Glomerular visceral epithelial cell (primary cell): Measurements from ENCODE around the gene ADAMTSL2.
A peak's percentile ranks its signal among the peaks of the same experiment; 100 is the strongest.

Experiments
- DNase-seq: peaks from one replicate; pipeline ENCODE4 v3.0.0-alpha.2; 2016; ENCODE audit errors: extremely low spot score

ADAMTSL2 gene

DNA sequence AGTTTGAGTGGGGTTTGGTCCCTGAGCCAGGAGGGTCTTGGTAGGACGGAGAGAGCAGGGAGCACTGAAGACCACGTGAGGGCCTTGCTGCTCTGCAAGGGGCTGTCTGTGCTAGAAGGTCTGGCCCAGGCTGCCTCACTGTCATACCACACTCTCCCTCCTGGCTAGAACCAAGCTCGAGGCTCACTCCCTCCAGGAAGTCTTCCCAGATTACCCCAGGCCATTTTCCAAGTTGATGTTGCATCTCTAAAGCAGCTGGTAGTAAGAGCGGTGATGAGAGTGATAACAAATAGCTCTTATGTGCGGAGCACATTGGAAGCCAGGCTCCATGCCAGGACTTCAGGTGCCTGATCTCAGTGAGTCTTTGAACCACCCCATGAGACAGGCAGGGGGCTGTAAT lies 16.3 kb upstream of the ADAMTSL2 start:
- no peak for DNase-seq

DNA sequence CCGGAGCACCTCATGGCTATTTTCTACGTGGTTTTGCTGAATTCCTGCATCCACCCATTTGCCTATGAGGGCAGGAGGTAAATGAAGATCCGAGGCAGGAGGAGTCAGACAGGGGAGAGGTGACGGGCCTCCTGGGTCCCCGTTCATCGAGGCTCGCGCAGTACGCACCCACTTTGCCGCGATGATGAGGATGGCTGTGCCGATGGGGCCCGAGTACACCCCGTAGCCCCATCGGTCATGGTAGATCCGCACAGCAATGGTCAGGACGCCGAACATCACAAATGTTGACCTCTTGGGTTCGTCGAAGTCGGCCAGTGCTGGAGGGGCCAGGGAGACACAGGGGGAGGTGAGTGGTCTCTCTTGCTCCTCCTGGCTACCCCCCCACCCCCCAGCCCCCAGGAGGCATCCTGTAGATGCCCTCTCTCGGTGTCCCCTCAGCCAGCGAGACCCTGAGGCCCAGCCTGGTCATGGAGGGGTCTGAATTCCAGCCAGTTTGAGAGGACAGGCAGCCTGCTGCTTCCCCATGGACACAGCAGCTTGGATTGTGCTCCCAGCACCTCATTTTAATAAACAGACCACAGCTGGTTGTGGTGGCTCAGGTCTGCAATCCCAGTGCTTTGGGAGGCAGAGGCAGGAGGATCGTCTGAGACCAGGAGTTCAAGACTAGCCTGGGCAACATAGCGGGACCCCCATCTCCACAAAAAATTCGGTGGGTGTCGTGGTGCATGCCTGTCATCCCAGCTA lies 15.6 kb upstream of the ADAMTSL2 start:
- DNase-seq = no peak

DNA sequence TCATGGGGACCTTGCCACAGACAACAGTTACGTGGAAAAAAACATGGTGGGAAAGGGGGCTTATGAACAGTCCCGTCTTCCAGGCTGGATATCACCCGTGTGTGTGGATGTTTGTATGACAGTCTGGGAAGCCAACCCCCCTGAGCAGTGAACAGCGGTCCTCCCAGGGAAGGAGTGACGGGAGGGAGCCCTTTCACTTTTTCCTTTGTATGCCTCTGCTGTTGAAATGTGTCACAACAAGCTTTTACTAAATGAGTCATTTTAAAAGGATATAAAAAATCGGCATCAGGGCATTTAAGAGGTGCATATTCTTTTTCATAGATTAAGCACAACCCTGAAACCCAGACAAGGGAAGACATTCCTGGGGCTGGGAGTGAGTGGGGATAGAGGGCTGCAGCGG lies 14.8 kb upstream of the ADAMTSL2 start:
- DNase-seq = no peak

DNA sequence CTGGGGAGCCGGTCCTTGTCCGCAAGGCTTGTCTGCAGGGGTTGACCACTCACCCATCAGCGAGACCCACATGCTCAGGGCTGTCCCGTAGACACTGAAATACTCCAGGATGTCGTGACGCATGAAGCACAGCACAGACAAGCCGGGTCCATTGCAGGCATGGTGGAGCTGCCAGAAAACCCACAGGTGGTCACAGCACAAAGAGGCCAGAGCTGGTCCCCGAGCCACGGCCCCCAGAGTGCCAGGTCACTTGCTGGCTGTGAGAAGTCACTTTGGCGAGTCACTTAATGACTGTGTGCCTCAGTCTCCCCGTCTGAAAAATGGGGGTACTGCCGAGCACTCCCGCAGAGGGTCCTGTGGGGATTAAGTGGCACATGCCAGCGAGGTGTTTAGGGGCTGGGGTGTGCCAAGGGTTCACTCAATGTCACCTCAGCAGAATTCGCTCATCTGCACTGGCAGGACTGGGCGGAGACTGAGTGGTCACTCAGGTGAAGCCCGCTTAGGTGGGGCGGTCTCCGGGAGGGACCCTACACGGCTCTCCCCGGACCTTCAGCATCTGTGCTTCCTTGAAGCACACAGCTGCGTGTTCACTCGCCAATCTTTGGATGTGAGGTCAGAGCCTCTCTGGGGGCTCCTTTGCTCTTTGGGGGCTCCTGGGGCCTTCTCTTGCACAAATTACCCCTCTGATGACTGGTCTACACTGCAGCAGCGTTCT lies 14.2 kb upstream of the ADAMTSL2 start:
- no peak for DNase-seq

DNA sequence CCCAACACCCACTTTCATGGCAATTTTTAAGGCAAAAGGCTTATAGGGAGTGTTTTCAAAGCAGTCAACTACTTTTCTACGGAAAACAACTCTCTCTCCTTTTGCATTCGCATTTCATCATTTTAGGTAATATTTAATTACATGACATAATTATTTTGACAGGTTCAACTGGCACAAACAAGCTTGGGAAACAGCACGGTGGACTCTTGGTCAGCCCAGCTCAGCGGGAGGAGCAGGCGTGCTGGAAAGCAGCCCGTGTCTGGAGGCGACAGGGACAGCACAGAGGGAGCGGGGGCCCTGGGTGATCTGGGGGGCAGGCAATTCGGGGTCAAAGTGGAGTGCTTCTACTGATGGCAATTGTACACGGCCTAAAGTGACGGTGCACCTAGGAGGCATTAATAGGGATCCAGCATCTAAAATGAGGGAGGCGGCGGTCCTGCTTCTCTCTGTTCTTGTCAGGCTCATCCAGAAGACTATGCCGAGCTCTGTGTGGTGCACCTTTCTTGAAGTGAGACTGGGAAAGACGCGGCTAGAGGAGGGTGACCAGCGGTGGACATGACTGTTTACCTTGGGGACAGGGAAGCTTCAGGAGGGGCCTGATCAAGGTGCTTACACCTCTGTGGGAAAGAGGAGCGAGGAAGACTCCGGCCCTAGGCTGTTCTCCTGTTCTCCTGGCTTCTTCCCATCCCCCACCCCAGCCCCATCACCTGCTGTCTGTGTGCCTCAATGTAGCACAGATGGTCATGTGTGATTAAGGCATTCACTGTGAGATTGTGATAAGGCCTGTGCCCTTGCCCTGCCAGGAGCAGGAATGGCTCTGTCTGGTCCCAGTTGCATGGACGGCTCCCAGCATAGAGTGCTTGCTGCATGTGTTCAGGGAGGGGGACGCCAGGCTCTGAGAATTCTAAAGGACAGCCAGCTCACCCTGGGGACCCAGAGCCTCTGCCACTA lies 13.1 kb upstream of the ADAMTSL2 start:
- DNase-seq = no peak

DNA sequence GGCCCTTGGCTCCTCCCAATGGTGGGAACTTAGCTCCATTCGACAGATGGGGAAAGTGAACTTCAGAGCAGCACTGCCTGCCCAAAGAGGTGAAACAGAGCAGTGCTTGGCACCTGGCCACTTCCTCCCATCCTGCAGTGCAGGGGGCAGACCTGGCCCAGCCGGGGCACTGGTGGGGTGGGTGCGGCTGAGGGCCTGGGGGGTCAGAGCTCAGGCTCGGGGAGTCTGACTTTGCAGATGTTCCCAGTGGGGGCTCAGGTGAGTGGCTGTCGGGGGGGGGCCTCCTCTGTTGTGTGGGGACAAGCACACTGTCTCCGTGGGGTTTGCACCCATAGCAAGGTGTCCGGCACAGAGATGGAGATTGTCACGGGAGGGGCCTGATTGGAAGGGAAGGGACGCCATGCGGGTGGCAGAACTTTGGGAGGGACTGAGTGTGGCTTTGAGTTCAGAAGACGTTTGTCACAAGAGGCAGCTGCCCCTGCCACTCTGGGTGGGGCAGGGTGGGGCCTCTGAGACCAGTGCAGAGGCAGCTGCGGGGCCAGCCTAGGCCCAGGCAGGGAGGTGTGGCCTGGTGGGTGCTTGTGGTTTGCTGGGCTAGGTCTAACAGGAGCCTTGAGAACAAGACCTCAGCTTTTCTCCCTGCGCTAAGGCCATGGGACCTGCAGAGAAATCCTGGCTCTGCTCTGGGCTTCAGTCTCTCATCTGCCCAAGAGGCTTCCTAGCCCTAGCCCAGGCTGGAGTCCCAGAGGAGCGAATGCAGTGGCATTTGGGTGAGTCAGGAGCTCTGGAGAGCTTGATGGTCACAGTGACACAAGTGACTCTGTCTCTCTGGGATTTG lies 12.2 kb upstream of the ADAMTSL2 start:
- no peak for DNase-seq

DNA sequence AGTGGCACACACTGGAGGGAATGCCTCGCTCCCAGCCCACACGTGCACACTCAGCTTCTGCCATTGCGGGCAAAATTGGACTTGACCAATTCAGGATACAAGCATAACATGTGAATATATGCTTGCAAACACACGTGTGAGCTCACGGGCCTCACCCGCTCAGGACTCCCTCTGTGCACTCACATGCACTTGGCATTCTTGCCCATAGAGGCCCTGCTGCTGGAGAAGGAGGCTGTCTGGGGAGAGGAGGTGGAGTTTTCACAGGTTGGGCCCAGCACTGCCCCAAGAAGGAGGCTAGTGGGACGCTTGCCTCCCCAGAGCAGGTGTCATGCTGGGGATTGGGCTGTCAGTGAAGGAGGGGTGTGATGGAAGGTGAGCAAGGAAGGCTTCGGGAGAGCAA lies 11.4 kb upstream of the ADAMTSL2 start:
- DNase-seq = no peak

DNA sequence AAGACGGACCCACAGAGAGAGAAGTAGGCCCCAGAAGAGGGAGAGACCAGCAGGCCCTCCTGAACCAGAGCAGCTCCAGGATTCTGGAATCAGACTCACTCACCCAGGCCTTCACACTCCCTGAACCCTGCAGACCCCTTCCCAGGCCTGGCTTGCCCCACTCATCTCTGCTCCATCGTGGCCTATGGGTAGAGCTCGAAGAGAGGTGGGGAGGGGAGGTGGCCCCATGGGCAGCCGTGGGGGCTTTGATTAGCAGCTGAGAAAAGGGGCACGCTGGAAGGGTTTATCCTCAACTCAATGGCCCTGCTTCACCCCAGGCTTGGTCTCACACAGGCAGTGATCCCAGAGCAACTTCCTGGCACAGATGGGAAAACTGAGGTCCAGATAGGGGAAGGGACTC lies 10.4 kb upstream of the ADAMTSL2 start:
- no peak for DNase-seq

DNA sequence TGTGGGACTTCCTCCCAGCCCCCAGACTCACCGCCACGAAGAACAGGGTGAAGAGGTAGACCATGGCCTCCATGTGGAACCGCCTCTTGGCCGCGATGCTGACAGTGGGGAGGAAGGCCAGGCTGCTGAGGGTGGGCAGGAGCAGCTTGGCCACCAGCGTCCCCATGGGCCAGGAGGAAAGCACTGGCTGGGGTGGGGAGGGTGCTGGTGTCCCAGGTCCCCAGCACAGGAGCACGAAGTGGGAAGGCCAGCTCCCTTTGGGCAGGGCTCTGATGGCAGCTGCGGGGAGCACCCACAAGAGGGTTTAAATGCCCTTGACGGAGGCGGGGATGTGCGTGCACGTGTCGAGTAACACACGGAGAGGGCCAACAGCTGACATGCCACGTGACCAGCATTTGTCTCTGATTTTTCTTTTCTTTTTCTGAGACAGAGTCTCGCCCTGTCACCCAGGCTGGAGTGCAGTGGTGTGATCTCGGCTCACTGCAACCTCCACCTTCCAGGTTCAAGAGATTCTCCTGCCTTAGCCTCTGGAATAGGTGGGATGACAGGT lies 9.8 kb upstream of the ADAMTSL2 start, which contains the start of gene MYMK:
Gene MYMK (minus strand): TSS at position 281 of the 550 bp plus-strand sequence. CDS start 115 bp downstream, at position 166.
- DNase-seq = no peak

DNA sequence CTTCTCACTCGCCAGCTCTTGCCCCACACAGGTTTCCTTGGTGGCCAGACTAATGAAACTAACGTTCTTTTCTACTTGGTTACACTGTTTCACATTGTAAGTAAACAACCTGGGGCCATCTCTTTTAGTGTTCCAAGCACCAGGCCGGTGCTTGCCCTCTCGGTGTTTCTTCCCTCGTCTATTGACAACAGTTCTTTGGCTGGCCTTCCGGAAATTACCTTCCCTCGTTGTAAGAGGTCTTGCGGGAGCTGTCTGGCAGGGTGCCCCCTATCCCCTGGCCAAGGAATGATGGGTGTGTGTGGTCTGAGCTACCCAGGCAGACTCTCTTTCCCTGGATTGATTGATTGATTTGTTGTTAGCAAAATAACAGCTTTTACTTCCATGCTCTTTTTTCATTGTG lies 8.8 kb upstream of the ADAMTSL2 start:
- no peak for DNase-seq

DNA sequence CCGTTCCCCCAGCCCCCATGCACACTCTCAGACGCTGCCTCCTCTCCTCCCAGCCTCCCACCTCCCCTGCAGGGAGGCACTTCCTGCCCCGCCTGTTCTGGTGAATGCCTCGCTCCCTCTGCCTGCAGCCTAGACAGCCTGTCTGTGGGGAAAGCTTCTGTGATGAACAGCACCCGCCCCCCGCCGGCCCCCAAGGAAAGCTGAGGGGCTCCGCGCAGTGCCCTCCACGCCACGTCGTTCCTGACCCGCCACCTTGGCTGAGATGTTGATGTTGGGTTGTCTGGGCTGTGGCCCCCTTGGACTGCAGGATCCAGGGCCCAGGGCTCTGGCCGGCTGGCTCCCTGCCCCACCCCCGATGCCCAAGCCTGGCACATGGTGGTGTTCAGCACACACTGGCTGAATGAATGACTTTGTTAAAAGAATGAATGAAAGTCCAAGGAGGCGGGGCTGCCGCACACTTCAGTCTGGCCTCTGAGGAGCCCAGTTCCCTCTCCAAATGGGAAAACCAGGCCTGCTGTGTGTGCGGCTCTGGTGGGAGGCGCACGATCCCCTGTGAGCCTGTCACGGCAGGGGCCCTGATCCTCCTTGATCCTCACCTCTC lies 7.7 kb upstream of the ADAMTSL2 start:
- no peak for DNase-seq

DNA sequence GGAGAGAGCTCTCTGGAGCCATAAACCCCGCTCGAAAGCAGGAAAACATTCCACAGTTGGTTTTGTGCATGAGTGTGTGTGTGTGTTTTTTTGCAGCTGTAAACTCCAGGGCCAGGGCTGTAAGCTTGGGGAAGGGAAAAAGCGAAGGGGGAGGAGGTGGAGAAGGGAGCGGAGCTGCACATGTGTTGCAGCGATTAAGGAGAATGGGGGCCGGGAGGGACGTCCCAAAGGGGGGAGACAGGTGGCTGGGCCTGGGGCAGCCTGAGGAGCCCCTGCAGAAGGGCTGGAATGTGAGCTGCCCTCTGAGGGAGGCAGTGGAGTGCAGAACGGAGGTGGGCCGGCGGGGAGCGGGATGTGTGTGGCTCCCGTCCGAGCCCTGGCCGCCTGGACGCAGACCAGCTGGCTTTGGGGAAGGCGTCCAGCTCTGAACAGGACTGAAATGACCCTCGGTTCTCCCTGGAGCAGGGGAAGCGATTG lies 7.0 kb upstream of the ADAMTSL2 start:
- no peak for DNase-seq

DNA sequence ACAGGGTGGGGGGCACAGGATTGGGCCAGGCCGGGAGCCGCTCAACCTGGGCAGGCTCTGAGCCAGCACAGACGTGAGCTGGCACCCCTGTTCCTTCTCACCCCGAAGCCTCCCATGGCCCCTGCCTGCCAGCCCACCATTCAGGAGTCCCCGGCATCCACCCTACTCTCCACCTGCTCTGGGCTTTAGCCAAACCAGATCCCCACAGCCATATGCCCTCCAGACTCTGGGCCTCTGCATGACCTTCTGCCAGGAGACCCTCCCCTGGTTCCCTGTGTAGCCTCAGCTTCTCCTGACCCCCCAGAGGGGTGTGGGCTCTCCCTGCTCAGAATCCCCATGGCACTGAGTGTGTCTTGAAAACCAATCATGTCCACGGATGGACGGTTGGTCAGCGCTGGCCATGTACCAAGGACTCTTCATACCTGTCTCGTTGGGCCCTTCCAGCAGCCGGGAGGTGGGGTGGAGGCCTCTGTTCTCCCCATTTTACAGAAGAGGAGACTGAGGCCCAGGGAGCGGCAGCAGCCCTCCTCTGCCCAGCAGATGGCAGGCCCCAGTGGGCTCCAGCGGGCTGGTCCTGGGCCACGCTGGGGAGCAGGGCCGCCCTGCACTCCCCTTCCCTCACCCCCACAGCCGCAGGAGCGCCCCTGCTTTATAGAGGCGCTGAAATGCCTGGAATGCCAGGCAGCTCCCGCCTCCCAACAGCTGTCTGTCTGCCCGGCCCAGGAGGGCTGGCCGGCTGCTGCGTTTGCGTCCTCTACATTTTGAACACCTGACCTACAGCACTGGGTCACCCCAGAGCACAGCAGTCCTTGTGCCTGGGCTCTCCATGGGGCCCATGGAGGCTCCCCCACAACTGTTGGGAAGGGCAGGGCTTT lies 6.3 kb upstream of the ADAMTSL2 start:
- no peak for DNase-seq

DNA sequence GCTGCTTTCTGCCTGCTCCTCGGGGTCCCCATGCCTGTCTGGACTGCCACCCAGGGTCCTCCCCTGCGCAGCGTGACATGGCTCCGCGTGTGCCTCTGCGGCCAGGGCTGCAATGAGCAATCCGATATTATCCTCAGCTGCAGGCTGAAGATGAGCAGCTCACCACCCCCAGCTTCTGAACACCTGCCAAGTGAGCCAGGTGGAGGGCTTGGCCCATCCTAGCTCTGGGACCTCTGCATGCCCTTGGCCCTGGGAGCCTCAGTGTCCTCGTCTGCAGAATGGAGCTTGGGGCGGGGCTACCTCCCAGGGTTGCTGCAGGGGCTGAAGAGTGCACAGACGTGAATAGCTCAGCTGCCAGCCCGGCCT lies 5.6 kb upstream of the ADAMTSL2 start:
- DNase-seq = no peak

DNA sequence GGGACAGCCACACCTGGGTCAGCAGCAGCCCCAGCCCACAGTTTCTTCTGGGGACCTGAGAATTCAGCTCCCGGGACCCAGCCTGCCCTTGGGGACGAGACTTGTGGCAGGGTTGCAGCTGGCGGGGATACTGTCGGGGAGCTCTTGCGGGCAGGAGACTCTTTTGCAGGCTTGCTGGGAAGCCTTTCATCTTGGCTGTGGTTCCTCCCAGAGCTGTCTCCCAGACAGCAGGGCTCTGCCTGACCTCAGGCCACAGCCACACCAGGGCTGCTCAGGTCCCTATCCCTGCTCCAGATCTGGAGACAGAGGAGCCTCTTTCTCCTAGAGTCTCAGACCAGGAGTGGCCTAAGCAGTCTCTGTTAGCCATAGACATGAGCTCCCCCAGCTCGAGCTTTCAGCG lies 5.0 kb upstream of the ADAMTSL2 start:
- DNase-seq = no peak

DNA sequence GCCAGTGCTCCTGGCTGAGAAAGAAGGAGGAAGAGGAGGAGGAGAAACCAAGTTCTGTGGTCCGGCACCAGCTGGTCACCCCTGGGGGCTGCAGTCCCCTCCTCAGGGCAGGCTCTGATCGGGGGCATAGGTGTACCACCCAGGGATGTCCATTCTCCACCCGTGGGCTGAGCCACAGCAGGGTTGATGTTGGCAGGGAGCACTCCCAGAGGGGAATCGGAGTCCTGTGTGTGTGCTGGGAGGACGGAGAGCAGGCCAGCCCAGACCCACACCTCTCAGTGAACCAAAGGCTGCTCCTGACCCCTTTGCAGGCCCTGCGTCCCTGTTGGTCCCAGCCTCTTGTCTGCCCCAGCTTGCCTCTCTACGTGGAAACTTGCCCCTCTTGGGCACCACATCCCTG lies 4.6 kb upstream of the ADAMTSL2 start:
- no peak for DNase-seq

DNA sequence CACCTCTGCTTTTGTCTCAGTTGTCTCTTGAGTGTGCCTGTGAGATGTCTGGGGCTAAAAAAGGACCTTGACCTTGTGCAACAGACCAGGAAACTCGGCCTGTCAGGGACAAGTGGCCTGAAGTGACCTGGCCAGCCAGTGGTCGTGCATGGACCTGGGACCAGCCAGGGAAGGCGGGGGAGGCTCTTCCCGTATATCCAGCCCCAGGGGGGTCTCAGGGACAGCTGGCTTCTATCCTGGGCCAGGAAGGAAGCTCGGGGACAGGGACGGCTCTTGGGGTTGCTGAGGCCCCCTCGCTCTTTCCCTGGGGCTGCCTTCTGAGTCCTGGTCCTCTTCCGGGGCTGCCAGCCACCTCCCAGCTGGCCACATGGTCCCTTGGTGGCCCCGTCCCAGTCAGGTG lies 3.2 kb upstream of the ADAMTSL2 start:
- DNase-seq = no peak

DNA sequence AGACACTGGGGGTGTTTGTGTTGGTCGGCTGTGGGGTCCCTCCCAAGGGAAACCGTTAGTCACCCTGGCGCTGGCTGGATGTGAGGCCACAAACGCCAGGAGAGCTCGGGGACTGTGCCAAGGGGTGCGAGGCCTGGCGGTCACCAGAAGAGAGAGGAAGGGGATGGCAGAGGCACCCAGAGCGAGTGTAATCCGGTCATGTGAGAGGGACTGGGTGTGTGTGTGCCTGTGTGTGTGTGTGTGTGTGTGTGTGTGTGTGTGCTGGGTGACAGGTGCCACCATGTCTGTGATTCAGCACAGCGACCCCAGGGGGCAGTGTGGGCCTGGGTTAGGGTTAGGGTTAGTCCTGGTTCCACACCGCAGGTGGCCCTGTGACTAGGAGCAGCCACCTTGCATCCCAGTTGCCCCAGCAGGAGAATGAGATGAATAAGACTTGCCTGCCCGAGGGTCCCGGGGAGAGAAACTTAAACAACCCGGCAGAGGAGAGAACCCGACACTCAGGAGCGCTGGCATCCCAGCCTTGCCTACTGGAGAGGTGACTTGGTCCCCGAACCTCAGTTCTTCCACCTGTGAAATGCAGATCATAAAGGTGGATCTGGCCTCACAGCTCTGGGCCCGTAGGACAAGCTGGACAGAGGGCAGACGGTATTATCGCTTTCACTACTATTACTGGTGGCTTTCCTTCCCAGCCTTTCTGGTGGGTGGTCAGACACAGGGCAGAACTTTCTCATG lies 1.4 kb upstream of the ADAMTSL2 start:
- peak; percentile 20 for DNase-seq

DNA sequence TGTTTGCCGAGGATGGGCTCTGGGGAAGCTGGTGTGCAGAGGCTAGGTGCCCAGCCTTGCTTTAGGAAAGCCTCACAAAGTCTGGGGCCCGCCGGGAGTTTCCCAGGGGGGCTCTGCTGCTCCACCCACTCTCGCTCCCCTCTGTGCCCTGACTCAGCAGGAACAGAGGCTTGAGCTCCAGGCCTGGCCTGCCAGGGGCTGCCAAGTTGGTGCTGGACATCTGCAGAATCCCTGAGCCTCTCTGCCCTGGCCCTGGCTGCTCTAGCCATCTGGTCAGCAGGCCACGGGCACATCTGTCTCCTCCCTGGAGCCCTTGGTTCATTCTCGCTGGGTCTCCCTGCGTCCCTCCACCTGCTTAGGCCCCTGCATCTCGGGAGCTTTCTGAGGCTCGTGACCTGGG lies 647 bp upstream of the ADAMTSL2 start:
- DNase-seq = no peak
